Neuronal stem cell (in vitro differentiated cells): ENCODE measurements around the gene LPO.

ENCODE experiments used
- DNase-seq: peaks from one replicate; pipeline ENCODE4 v3.0.0-alpha.2; 2013; ENCODE audit warnings: low spot score
- H2AFZ ChIP-seq: one replicate; pipeline ENCODE4 v1.6.1; 2013; ENCODE audit warnings: mild to moderate bottlenecking, low read length, inconsistent platforms
- H2AK5ac ChIP-seq: 2 replicates; pipeline ENCODE4 v1.6.1; 2013; ENCODE audit warnings: low read depth, mild to moderate bottlenecking, inconsistent platforms, low read length, moderate library complexity, mixed read lengths
- H2BK120ac ChIP-seq: 2 replicates; pipeline ENCODE4 v1.6.1; 2013; ENCODE audit warnings: low read depth, mild to moderate bottlenecking, inconsistent platforms, low read length, moderate library complexity, mixed read lengths
- H2BK12ac ChIP-seq: one replicate; pipeline ENCODE4 v1.6.1; 2013; ENCODE audit warnings: low read length, inconsistent platforms
- H2BK15ac ChIP-seq: 2 replicates; pipeline ENCODE4 v1.6.1; 2013; ENCODE audit warnings: mild to moderate bottlenecking, low read length, inconsistent platforms, mixed read lengths
- H2BK5ac ChIP-seq: one replicate; pipeline ENCODE4 v1.6.1; 2013; ENCODE audit warnings: inconsistent platforms, mild to moderate bottlenecking, low read length, moderate library complexity
- H3K14ac ChIP-seq: one replicate; pipeline ENCODE4 v1.6.1; 2013; ENCODE audit warnings: low read length, inconsistent platforms
- H3K18ac ChIP-seq: 2 replicates; pipeline ENCODE4 v1.6.1; 2013; ENCODE audit warnings: low read length, inconsistent platforms
- H3K23ac ChIP-seq: 2 replicates; pipeline ENCODE4 v1.6.1; 2013; ENCODE audit warnings: low read depth, mild to moderate bottlenecking, mixed read lengths, low read length, inconsistent platforms; ENCODE audit not compliant: poor library complexity
- H3K27ac ChIP-seq: replicated peaks from 3 replicates; pipeline ENCODE4 v1.5.1; 2013; ENCODE audit warnings: low read length, inconsistent platforms
- H3K27me3 ChIP-seq, 3 experiments: 2 replicates each; pipeline ENCODE4 v1.6.1; 2013; ENCODE audit warnings: low read length in 3 of 3, mild to moderate bottlenecking in 2 of 3, inconsistent platforms in 1 of 3, low read depth in 1 of 3, mixed read lengths in 1 of 3, moderate library complexity in 1 of 3; ENCODE audit not compliant: control insufficient read depth in 3 of 3, insufficient read depth in 3 of 3
- H3K36me3 ChIP-seq, 2 donors: replicated peaks in 1 of 2; 2 replicates each; pipeline ENCODE4 v1.6.1; 2013; ENCODE audit warnings: low read length in 2 of 2; ENCODE audit not compliant: control insufficient read depth in 2 of 2, insufficient read depth in 2 of 2
- H3K4ac ChIP-seq: 2 replicates; pipeline ENCODE4 v1.6.1; 2013; ENCODE audit warnings: inconsistent platforms, mild to moderate bottlenecking, low read length, moderate library complexity
- H3K4me1 ChIP-seq, 2 donors: 1 replicate in 1 of 2; 2 replicates in 1 of 2; pipeline ENCODE4 v1.6.1; 2013; ENCODE audit warnings: low read length in 2 of 2, low read depth in 1 of 2; ENCODE audit not compliant: control insufficient read depth in 2 of 2, insufficient read depth in 1 of 2
- H3K4me2 ChIP-seq: one replicate; pipeline ENCODE4 v1.6.1; 2013; ENCODE audit warnings: mild to moderate bottlenecking, low read length, inconsistent platforms; ENCODE audit not compliant: insufficient read depth, poor library complexity, severe bottlenecking
- H3K4me3 ChIP-seq, 2 donors: 2 replicates each; pipeline ENCODE4 v1.5.1; 2013; ENCODE audit warnings: low read length in 2 of 2, mild to moderate bottlenecking in 2 of 2, inconsistent platforms in 1 of 2, moderate library complexity in 1 of 2
- H3K79me1 ChIP-seq: one replicate; pipeline ENCODE4 v1.6.1; 2013; ENCODE audit warnings: low read depth, mild to moderate bottlenecking, inconsistent platforms, low read length, moderate library complexity
- H3K9ac ChIP-seq: one replicate; pipeline ENCODE4 v1.6.1; 2013; ENCODE audit warnings: mild to moderate bottlenecking, low read depth, low read length, inconsistent platforms; ENCODE audit not compliant: poor library complexity
- H3K9me3 ChIP-seq, 2 donors: replicated peaks in 1 of 2; 2 replicates each; pipeline versions ENCODE3 to v1.6.1; 2013; ENCODE audit warnings: low read length in 2 of 2, mild to moderate bottlenecking in 2 of 2, inconsistent platforms in 1 of 2, low read depth in 1 of 2, mixed read lengths in 1 of 2, moderate library complexity in 1 of 2; ENCODE audit not compliant: control insufficient read depth in 2 of 2, insufficient read depth in 1 of 2
- H4K8ac ChIP-seq: one replicate; pipeline ENCODE4 v1.6.1; 2013; ENCODE audit warnings: low read depth, mild to moderate bottlenecking, inconsistent platforms, low read length, moderate library complexity
- H4K91ac ChIP-seq: one replicate; pipeline ENCODE4 v1.6.1; 2013; ENCODE audit warnings: low read length, low read depth, mild to moderate bottlenecking, inconsistent platforms; ENCODE audit not compliant: poor library complexity
- WGBS, 2 donors: extraction: QIAGEN DNeasy Blood & Tissue Kit; methylation state at CpG; one replicate each; pipeline ENCODE4 v1.1.7; 2013; ENCODE audit warnings: missing lambda C conversion rate in 2 of 2, mixed read lengths in 1 of 2; ENCODE audit not compliant: insufficient read length in 2 of 2, insufficient replicate concordance in 1 of 2; ENCODE audit errors: extremely low coverage in 2 of 2; 5-methylcytosine and 5-hydroxymethylcytosine counted together

The LPO gene

GRCh38 chr17:58208344-58208743 lies 30.0 kb upstream of the LPO start:
- H4K91ac ChIP-seq, result no peak overlapping the region
- no peak overlapping the region for H4K8ac ChIP-seq
- H3K18ac ChIP-seq, result no peak overlapping the region
- no CpG with 5 or more reads among the region's 5 CpGs for WGBS, 2 donors
- no peak overlapping the region for H2AFZ ChIP-seq
- H3K4me1 ChIP-seq, result no peaks in the 10 kb centered on the region
- no peak overlapping the region for H3K23ac ChIP-seq
- H2BK12ac ChIP-seq, result no peak overlapping the region
- H3K4me3 ChIP-seq, result no peak overlapping the region
- H3K14ac ChIP-seq, result no peak overlapping the region
- no peak overlapping the region for H2BK5ac ChIP-seq
- H3K9me3 ChIP-seq, result no peaks in the 10 kb centered on the region
- no peak overlapping the region for H2BK120ac ChIP-seq
- H2BK15ac ChIP-seq, result no peak overlapping the region
- H3K79me1 ChIP-seq, result no peaks in the 10 kb centered on the region
- peaks cover 29 to 76% of the 10 kb centered on the region in 2 donors for H3K36me3 ChIP-seq
- H2AK5ac ChIP-seq, result no peak overlapping the region
- H3K4me2 ChIP-seq, result no peak overlapping the region
- H3K27ac ChIP-seq, result no peak overlapping the region
- H3K9ac ChIP-seq, result no peak overlapping the region
- no peak for DNase-seq
- no peaks in the 10 kb centered on the region for H3K27me3 ChIP-seq
- no peak overlapping the region for H3K4ac ChIP-seq

GRCh38 chr17:58210922-58211321 lies 27.5 kb upstream of the LPO start:
- Histone ChIP-seq H3K18ac (no peak overlapping the region), H2BK120ac (no peak overlapping the region), H3K79me1 (no peaks in the 10 kb centered on the region), H3K27ac (no peak overlapping the region), H3K4me3 (no peak overlapping the region), H3K4me2 (no peak overlapping the region), H3K9me3 (peaks cover 0 to 2% of the 10 kb centered on the region in 2 donors), H3K14ac (no peak overlapping the region), H3K9ac (no peak overlapping the region), H4K91ac (no peak overlapping the region), H3K27me3 (no peaks in the 10 kb centered on the region), H3K4ac (no peak overlapping the region), H3K36me3 (peaks cover 38 to 93% of the 10 kb centered on the region in 2 donors), H3K4me1 (no peaks in the 10 kb centered on the region), H2AFZ (no peak overlapping the region), H2BK15ac (no peak overlapping the region), H2BK5ac (no peak overlapping the region), H3K23ac (no peak overlapping the region), H4K8ac (no peak overlapping the region), H2AK5ac (no peak overlapping the region), H2BK12ac (no peak overlapping the region)
- no peak for DNase-seq
- no CpG with 5 or more reads among the region's 5 CpGs for WGBS, 2 donors

- Histone ChIP-seq H3K9ac (no peak overlapping the region), H3K9me3 (peaks cover 0 to 2% of the 10 kb centered on the region in 2 donors), H2AFZ (no peak overlapping the region), H2BK120ac (no peak overlapping the region), H4K91ac (no peak overlapping the region), H2BK15ac (no peak overlapping the region), H3K27me3 (no peaks in the 10 kb centered on the region), H3K4me2 (no peak overlapping the region), H3K4me1 (peaks cover 0 to 4% of the 10 kb centered on the region in 2 donors), H3K4me3 (no peak overlapping the region), H3K23ac (no peak overlapping the region), H3K27ac (no peak overlapping the region), H2BK12ac (no peak overlapping the region), H3K4ac (no peak overlapping the region), H3K14ac (no peak overlapping the region), H4K8ac (no peak overlapping the region), H3K18ac (no peak overlapping the region), H3K36me3 (peaks cover 23 to 61% of the 10 kb centered on the region in 2 donors), H2AK5ac (no peak overlapping the region), H2BK5ac (no peak overlapping the region), H3K79me1 (no peaks in the 10 kb centered on the region)
- DNase-seq, result no peak
These were observed 22.7 kb upstream of the LPO start for GRCh38 chr17:58215685-58216084.

GRCh38 chr17:58217766-58218165 lies 20.6 kb upstream of the LPO start:
- no peaks in the 10 kb centered on the region for H3K27me3 ChIP-seq
- H3K79me1 ChIP-seq, result no peaks in the 10 kb centered on the region
- H3K14ac ChIP-seq, result no peak overlapping the region
- peaks cover 0 to 2% of the 10 kb centered on the region in 2 donors for H3K9me3 ChIP-seq
- no peak overlapping the region for H2BK120ac ChIP-seq
- no peak overlapping the region for H3K4ac ChIP-seq
- H2BK12ac ChIP-seq, result no peak overlapping the region
- H3K23ac ChIP-seq, result no peak overlapping the region
- no peak for DNase-seq
- no CpG with 5 or more reads among the region's 3 CpGs for WGBS, 2 donors
- H3K36me3 ChIP-seq, result peaks cover 14 to 40% of the 10 kb centered on the region in 2 donors
- no peak overlapping the region for H3K4me3 ChIP-seq
- H4K91ac ChIP-seq, result no peak overlapping the region
- H2AFZ ChIP-seq, result no peak overlapping the region
- H2AK5ac ChIP-seq, result no peak overlapping the region
- H3K9ac ChIP-seq, result no peak overlapping the region
- H3K18ac ChIP-seq, result no peak overlapping the region
- H2BK5ac ChIP-seq, result no peak overlapping the region
- no peak overlapping the region for H2BK15ac ChIP-seq
- no peak overlapping the region for H3K27ac ChIP-seq
- no peak overlapping the region for H4K8ac ChIP-seq
- H3K4me1 ChIP-seq, result peaks cover 0 to 4% of the 10 kb centered on the region in 2 donors
- H3K4me2 ChIP-seq, result no peak overlapping the region
